Measurements from ENCODE around the gene PDE1A.

PDE1A gene

DNA sequence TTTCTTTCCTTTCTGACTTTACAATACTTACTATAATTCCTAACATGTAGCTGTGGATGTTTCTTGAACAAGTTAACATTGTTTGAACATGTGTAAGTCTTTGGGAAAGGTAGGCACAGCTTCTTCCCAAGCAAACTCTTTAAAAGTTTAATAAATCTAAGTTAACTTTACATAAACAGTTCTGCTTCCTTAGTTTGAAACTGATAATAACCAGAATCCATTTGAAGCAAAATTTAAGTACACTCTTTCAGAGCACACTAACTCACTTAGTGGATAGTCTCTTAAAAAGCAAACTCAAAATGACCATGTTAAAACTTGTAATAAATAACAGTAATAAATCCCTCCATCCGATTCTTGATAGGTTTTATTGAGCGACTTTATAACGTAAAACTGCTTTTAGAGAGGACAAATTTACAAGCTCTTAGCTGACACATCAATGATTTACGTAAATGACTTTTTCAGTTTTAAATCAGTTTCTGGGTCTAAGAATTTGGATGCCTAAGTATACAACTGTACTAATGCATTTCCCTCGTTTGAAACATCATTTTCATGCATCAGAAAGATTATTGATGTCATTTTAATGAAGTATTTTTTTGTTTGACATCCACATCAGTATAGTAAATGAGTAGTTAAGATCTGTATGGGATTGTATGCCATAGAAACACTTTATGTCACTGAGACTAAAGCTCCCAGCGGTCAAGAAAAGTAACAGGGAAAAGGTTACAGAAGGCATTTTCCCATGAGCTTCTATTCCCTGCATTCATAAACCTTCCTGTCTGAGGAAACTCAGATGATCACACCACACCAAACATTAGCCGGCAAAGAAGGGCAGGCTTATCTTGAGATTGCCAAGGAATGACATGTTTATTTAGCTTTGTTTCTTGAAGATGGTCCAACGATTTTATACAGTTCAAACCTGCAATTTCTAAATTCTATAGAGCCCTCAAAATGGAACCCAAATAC is 67.5 kb downstream of the PDE1A start:
- in situ Hi-C loops (cut with MboI; ENCODE audit: low sequenced_read_pairs): no loop called here

DNA sequence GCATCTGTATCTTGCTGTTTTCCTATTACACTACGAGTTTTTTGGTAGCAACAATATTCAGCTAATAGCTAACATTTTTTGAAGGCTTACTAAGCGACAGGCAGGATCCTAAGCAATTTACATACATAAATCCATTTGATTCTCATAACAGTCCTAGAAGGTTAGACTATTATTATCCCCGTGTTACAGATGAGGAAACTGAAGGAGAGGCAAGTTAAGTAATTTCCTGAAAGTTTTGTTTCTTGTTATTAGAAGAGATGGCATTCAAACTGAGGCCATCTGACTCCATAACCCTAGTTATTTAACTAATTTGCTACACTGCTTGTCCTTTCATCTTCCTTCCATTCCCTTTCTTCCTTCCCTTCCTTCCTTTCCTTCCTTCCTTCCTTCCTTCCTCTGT is 68.2 kb downstream of the PDE1A start:
- in situ Hi-C loops (cut with MboI; ENCODE audit: low sequenced_read_pairs): no loop called here

DNA sequence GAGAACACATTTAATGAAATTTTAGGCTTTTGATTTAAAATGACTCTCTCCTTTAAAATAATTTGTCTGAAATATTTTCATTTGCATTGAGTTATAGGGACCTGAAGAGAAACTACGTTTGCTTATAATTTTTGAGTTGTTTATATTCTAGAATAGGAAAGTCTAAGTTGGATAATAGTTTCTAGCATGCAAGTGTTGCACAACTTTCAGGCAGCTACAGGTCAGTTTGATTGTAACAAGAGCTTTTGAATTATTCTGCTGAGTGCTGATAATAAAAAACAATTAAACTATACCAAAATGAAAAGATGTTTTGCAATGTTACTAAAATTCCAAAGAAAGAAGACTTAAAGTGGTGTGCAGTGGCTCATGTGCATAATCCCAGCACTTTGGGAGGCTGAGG is 71.0 kb downstream of the PDE1A start:
- in situ Hi-C loops (cut with MboI; ENCODE audit: low sequenced_read_pairs): no loop called here

DNA sequence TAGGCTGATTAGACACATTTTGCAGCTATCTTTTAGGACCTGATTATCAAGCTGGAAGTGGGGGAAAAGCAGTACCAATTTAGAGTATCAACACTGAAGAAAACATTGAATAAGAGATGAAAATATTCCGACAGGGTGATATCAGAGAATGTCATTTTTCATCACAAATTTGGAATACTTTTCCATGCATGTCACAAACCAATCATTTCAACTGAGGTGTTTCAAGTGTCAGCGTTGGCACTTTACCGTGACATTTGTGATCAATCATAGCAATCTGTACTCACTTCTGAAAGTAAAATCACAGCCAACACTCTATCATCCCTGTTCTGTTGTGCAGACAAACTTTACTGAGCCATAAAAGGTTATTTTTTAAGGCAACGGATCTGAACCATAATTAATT is 75.4 kb downstream of the PDE1A start:
- in situ Hi-C loops (cut with MboI; ENCODE audit: low sequenced_read_pairs): no loop called here

DNA sequence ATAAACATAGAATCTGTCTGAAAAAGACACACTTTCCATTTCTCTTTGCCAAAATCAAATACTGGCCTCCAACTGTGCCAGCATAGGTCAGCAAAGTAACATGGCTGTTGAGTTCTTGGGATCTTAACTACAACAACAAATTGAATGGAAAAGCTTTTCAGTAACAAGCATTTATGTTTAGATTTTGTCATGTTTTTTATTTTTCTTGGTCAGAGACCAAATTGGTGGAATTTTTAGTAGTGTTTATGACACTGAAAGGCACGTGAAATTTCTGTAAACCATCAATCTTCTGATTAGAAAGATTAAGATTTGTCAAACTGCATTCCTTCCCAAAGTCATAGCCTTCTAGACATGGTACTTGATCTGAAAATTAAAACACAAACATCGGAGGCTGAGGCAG is 77.6 kb downstream of the PDE1A start:
- in situ Hi-C loops (cut with MboI; ENCODE audit: low sequenced_read_pairs): no loop called here

DNA sequence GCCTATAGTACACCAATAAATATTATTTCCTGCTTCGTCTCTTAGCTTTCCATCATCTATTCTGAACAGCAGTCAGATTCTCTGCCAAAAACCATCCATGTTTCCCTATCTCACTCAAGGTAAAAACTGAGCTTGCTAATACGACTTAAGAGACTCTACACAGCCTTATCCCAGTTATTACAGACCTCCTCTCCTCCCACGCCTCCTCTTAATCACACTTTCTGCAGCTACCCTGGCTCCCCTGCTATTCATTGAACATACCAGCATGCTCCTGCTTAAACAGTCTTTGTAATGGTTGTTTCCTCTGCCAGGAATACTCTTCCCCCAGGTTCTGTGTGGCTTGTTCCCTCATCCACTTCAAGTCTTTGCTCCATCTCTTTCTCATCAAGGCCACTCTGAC is 81.5 kb downstream of the PDE1A start:
- in situ Hi-C loops (cut with MboI; ENCODE audit: low sequenced_read_pairs): no loop called here

DNA sequence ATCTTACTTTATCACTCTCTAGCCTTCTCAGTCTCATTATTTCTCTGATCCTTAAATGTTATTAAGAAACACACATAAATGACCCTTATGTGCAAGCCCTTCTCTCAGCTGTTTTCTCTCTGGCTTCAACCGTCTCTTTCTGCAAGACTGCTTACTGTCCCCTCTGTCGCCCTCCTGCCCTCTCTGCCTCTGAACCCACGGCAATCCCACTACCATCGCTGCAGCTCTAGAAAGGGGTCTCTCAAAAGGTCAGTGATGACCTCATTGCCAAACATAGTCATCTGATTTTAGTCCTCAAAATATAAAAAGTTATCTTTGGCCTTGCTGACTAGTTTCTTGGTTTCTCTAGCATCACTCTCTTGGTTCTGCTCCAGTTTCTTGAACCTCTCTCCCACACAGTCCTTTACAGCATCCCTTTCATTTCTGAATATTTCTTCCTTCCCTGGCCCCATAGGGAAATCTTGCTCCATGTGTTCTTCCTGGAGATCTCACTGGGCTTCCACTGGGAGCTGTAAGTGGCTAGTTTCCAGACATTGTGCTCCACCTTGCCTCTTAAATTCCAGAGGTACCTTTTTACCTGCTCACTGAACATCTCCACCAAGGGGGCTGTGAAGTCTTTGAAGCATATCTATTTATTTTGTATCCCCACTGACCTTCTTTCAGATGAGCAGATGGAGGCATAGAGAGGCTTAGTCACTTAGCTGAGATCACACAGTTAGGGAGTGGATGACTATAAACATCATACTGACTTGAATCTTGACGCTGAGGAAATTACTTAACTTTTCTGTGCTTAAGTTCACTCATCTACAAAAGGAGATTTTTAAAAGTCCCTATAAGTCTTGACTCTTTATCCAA is 96.2 kb downstream of the PDE1A start:
- in situ Hi-C loops (cut with MboI; ENCODE audit: low sequenced_read_pairs): no loop called here

DNA sequence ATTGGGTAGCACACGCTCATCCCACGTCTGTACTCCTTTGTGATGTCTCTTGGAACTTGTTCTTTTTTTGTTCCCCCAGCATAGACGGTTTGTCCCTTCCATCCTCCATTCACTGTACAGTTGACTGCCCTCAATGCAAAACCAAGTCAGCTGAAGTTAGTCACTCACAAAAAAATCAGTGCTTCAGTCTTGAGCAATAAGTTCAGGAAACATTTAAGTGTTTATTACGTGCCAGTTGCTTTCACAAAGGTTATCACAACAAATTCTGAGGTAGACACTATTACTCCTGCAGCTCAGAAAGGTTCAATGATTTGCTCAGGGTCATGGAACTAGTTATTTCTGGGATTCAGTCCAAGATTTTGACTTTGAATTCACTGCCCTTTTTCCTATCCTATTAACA is 102.2 kb downstream of the PDE1A start:
- in situ Hi-C loops (cut with MboI; ENCODE audit: low sequenced_read_pairs): no loop called here

DNA sequence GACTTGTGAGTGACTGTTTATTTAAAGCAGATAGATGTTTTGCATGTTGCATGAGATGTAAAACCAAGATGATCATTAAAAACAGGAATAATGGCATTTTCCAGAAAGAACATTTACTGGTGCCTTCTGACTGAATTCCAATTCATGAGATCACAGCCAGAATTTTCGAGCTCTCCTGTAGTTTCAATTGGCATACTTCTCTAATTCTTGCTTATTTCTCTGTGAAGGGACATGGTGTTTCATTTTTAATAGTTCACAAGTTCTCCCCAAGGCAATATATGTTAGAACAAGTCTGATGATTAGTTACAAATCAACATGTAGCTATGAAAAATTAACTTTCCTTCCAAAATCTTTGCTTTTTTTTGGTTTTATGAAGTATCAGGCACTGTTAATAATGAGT is 105.7 kb downstream of the PDE1A start:
- in situ Hi-C loops (cut with MboI; ENCODE audit: low sequenced_read_pairs): no loop called here

DNA sequence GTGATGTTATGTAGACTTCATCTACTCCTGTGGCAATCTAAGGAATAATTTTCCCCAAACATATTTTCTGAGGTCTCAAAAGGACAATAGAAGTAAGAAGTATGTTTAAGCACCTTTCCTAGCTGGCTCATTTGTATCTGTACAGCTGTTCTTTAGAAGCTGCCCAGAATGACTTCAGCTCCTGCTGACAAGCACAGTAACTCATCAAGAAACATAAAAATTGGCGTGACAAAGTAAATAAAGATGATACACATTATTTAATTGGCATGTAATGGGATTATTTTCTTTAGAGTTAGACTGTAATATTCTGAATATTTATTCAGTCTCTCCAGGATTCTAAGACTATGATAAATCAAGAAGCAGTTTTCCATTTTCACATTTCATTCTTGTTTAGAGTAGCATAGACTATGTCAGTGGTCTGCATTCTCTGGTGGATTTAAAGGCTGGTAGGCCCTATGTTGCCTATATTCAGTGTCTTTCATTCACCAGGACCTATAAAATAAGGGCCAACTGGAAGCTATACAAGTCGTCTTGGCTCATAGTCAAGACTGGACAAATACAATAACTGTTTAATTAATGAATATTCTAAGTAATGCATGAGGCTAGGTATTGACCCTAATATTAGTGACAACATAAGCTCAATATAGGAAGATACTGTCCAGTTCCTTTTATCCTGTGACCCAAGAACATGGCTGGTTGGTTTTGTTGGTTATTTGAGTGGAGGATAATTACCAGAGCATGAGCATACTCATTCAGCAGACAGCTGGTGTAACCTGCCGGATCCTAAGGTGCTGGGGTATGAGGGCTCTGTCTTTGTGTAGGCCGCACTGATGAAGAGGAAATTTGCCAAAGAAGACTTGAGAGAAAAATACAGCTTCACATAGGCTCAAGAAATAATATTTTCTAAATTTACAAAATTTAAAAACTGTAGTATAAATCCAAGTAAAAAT is 107.0 kb downstream of the PDE1A start:
- in situ Hi-C loops (cut with MboI; ENCODE audit: low sequenced_read_pairs): no loop called here

DNA sequence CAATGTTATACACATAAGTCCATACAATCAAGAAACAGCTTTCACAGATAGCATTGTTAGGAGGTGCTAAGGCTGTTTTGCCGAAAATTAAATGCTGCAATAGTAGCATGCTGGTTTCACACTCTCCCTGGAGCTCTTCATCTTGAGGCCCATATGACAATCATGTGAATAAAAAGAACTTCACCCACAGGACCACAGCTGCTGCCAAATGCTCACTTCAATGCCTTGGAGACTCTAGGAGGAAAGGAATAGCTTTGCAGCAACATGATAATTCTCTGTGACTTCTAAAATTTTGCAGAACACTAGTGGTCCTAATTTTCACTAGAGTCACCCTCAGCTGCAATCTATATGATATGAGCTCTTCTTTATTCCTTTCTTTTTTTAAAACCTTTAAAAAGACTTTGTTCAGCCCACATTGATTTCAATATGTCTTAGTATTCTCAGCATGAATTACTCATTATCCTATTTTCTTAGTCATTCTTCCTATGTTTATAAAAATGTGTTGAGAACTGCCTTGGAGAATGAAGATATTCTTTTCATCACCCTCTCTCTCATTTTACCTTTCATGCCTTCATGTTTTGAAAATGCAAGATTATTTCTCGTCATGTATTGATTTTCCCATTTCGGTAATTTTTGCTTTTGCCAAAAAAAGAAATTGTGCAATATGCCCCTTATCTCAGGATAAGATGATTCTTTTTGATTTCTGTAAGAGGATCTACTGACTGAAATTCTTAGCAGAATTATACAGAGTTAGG is 108.2 kb downstream of the PDE1A start:
- in situ Hi-C loops (cut with MboI; ENCODE audit: low sequenced_read_pairs): no loop called here

DNA sequence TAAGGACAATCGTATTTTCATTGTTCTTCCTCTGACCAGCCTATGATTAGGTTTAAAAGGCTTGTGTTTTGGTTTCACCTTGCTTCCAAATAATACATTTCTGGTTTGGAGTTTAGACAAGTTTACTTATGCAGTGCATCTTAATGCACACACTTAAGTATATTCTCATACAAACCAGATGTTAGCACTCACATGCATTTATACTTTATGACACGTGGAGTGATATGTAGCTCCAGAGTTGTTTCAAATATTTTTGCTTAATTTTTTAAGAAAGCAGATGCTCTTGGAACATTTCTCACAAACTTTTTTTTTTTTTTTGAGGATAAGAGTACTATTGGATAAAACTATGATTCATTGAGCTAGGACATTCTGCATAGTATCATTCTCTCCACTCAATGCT is 109.9 kb downstream of the PDE1A start:
- in situ Hi-C loops (cut with MboI; ENCODE audit: low sequenced_read_pairs): no loop called here

DNA sequence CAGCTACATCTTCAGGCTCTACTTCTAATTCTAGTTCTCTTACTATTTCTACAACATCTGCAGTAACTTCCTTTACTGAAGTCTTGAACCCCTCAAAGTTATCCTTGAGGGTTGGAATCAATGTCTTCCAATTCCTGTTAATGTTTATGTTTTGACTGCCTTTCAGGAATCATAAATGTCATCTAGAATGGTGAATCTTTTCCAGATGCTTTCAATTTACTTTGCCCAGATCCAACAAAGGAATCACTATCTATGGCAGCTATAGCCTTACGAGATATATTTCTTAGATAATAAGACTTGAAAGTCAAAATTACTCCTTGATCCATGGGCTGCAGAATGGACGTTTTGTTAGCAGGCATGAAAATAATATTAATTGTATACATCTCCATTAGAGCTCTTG is 123.9 kb downstream of the PDE1A start:
- in situ Hi-C loops (cut with MboI; ENCODE audit: low sequenced_read_pairs): no loop called here

DNA sequence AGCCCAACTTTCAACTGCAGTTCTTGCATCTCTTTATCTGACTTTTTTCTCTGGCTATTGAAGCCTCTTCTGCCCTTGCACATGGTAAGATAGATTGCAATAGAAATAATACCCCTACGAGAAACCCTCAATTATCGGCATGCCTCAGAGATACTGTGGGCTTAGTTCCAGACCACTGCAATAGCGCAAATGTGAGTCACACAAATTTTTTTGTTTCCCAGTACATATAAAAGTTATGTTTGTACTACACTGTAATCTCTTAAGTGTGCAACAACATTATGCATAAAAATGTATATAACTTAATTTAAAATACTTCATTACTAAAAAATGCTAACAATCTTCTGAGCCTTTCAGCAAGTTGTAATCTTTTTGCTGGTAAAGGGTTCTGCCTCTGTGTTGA is 124.7 kb downstream of the PDE1A start:
- in situ Hi-C loops (cut with MboI; ENCODE audit: low sequenced_read_pairs): no loop called here

DNA sequence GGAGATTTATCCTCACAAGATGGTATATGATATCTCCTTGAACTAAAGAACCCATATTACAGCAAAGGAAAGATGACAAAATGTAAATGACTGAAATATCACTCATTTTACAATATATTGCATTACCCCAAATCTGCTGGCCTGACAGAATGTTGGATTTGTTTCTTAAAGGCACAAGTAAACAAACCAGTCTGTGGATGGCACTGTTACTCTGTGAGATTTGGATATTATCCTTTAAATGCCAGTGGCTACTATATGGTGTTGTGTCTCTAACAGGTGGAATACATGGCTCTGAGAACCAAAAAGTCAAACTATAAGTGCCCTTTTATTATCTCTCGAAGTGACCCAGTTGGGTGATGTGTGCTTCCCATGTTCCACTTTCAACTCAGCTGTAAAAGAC is 125.7 kb downstream of the PDE1A start:
- in situ Hi-C loops (cut with MboI; ENCODE audit: low sequenced_read_pairs): no loop called here

DNA sequence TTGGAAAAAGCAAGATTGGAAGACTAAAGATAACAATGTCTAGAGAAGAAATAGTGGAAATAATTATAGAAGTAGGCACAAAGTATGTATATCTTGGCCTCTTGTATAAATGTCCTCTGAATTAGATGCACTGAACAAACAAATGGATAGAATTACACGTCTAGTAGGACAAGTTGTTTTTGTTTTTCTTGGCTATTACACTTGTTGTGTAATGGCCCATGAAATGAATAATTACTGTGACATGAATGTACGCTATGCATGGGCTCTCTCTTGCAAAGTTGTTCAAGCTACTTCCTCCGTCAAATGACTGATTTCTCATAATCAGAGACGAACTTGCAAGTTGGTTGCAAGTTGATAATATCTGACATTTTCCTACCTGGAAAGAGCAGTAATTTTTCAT is 126.2 kb downstream of the PDE1A start:
- in situ Hi-C loops (cut with MboI; ENCODE audit: low sequenced_read_pairs): no loop called here

DNA sequence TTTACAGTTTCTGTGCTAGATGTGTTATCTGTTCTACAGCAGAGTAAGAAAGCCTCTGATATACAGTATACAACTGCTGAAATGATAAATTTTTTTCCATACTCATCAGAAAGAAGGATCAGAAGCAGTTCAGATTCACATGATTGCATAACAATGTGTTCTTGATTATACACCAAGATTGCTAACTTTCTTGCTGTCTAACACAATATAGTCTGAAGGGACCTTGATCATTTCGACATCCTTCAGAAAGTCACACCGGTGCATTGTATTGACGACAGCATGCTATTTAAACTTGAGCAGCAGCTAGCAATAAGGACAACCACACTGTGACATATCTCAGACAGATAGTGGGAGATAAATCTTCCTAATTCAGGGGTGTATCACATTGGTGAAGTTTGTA is 127.2 kb downstream of the PDE1A start:
- in situ Hi-C loops (cut with MboI; ENCODE audit: low sequenced_read_pairs): no loop called here

DNA sequence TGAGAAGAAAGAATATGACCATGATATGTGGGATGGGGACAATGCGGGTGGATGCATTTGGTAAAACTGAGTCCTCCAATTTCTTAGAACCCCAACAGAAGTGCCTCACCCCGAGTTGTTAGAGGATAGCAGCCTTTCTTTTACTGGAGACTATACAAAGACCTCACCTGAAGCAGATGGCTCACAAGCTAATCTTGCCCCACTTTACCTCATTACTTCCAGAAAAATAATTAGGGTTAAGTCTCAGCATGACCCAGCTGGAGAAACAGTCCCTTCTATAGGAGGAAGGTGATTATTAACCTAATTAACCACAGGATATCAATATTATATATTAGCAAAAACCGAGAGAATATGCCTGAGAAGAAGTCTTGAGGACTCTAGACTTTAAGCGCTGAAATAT is 128.4 kb downstream of the PDE1A start:
- in situ Hi-C loops (cut with MboI; ENCODE audit: low sequenced_read_pairs): no loop called here

DNA sequence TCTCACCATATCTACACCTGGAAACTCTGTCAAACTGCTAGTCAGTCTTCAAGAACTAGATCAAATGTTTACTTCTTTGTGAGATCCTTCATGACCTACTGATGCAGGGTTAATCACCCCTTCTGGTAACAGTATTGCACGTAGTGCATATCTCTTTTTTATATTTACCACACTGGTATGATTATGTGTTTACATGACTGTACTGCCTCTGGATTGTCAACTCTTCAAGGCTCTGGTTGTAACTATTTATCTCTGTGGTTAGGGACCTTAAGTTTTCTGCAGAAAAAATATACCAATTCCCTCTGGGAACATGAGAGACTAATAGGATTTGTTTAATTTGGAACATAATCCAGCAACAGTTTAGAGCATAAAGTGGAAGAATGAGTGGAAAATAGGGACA is 135.5 kb downstream of the PDE1A start:
- in situ Hi-C loops (cut with MboI; ENCODE audit: low sequenced_read_pairs): no loop called here

DNA sequence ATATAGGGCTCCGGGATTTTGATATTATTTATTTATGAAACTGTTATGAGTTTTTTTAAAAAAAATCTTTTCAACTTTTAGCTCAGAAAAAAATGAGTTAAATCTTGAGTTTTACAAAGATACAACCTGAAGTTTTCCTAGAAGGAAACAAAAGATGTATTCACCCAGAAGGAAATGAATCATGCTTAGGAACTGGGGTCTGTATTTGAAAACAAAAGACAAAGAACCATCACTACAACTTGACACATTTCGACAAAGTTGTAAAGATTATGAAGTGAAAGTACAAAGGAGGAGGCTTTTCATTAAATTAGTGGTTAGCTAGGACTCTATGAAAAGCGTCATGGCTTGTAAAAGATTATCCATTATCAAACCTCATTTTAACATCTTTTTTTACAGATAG is 143.3 kb downstream of the PDE1A start:
- in situ Hi-C loops (cut with MboI; ENCODE audit: low sequenced_read_pairs): no loop called here

Measured in HL-60/S4 (cell line).